Uterus (tissue), 4 donors: ENCODE measurements around the gene MUC13. TPM values are rescaled to one million over a fixed set of nuclear protein-coding genes. Genes with fewer than 3 reads are reported as not detected.

Experiments
- DNase-seq, 2 donors: peaks; one replicate each; pipeline ENCODE4 v3.0.0-alpha.2; 2019 to 2020
- H3K27ac ChIP-seq, 2 donors: fragments of 200-600 bp; sonication (generic); 1 replicate in 1 of 2; 2 replicates in 1 of 2; pipeline ENCODE4 v1.5.1; 2016 to 2018
- H3K27me3 ChIP-seq, 2 donors: fragments of 200-600 bp; sonication (generic); one replicate each; pipeline ENCODE4 v1.5.1; 2018 to 2019; ENCODE audit warnings: control low read depth in 1 of 2
- H3K36me3 ChIP-seq, 2 donors: fragments of 200-600 bp; sonication (generic); one replicate each; pipeline ENCODE4 v1.5.1; 2019; ENCODE audit warnings: control low read depth in 1 of 2
- H3K4me1 ChIP-seq, 2 donors: fragments of 200-600 bp; sonication (generic); one replicate each; pipeline ENCODE4 v1.5.1; 2018 to 2019; ENCODE audit warnings: control low read depth in 1 of 2
- H3K4me3 ChIP-seq, 2 donors: fragments of 200-600 bp; sonication (generic); 1 replicate in 1 of 2; 2 replicates in 1 of 2; pipeline ENCODE4 v1.5.1; 2018 to 2019; ENCODE audit warnings: mild to moderate bottlenecking in 1 of 2
- H3K9me3 ChIP-seq, 2 donors: fragments of 200-600 bp; sonication (generic); one replicate each; pipeline ENCODE4 v1.5.1; 2019; ENCODE audit warnings: control low read depth in 1 of 2
- POLR2A ChIP-seq, 2 donors: fragments of 450-650 bp; IDR thresholded peaks; one replicate each; pipeline ENCODE4 v1.6.1; 2016; ENCODE audit warnings: antibody characterized with exemption in 2 of 2, mild to moderate bottlenecking in 1 of 2, moderate library complexity in 1 of 2
- intact Hi-C: fragments of 100-400 bp; cut with DNase I; formaldehyde crosslinking; loops from one replicate; pipeline ENCODE4 v1.15.1; 2023; ENCODE audit warnings: low total_unique reads
- total RNA-seq, 4 donors: library from RNA; depleted of rRNA in 3 of 4; stranded (reverse); fragments of >200 nt in 3 of 4; gene quantifications; one replicate each; pipeline versions ENCODE4 v1.1.0 to v1.2.4, GENCODE V29; 2014 to 2023
- TF ChIP-seq, protein P1 (sequence below), 4 experiments: fragments of 200-600 bp in 2 of 4; fragments of 450-650 bp in 2 of 4; sonication (generic) in 2 of 4; IDR thresholded peaks; one replicate each; pipeline ENCODE4 v1.5.1; 2016 to 2019; ENCODE audit warnings: antibody characterized with exemption in 4 of 4, mild to moderate bottlenecking in 2 of 4, moderate library complexity in 1 of 4
- donor health status: DM: yes; HTN: yes; CAD: no.

MUC13 gene, protein sequence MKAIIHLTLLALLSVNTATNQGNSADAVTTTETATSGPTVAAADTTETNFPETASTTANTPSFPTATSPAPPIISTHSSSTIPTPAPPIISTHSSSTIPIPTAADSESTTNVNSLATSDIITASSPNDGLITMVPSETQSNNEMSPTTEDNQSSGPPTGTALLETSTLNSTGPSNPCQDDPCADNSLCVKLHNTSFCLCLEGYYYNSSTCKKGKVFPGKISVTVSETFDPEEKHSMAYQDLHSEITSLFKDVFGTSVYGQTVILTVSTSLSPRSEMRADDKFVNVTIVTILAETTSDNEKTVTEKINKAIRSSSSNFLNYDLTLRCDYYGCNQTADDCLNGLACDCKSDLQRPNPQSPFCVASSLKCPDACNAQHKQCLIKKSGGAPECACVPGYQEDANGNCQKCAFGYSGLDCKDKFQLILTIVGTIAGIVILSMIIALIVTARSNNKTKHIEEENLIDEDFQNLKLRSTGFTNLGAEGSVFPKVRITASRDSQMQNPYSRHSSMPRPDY
- total RNA-seq, result under 1 TPM in 1 of 4 donors, not detected in 3; 0.51 TPM

- Histone ChIP-seq H3K4me3 (no peak within 1 kb of the TSS), H3K27ac (no peak within 1 kb of the TSS), H3K4me1 (no peaks in the 10 kb centered on the region), H3K36me3 (no peaks in the 10 kb centered on the region), H3K27me3 (no peaks in the 10 kb centered on the region), H3K9me3 (no peaks in the 10 kb centered on the region)
- intact Hi-C loops, result loop anchor here (10.0 kb wide), 1 partner anchor 230 kb away; no protein-coding TSS in a partner anchor
- DNase-seq, result no peak
- TF ChIP-seq, protein P1, sequence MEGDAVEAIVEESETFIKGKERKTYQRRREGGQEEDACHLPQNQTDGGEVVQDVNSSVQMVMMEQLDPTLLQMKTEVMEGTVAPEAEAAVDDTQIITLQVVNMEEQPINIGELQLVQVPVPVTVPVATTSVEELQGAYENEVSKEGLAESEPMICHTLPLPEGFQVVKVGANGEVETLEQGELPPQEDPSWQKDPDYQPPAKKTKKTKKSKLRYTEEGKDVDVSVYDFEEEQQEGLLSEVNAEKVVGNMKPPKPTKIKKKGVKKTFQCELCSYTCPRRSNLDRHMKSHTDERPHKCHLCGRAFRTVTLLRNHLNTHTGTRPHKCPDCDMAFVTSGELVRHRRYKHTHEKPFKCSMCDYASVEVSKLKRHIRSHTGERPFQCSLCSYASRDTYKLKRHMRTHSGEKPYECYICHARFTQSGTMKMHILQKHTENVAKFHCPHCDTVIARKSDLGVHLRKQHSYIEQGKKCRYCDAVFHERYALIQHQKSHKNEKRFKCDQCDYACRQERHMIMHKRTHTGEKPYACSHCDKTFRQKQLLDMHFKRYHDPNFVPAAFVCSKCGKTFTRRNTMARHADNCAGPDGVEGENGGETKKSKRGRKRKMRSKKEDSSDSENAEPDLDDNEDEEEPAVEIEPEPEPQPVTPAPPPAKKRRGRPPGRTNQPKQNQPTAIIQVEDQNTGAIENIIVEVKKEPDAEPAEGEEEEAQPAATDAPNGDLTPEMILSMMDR (IDR thresholded peaks at IDR 0.05), result no peak
- no peak for TF ChIP-seq POLR2A (IDR thresholded peaks at IDR 0.05)
These were observed at the start of gene MUC13 for GRCh38 chr3:124934577-124934976. Gene MUC13, minus strand, starts transcription at chr3:124934751. Its CDS starts 39 bp downstream, at chr3:124934712.

- Histone ChIP-seq H3K36me3 (no peaks in the 10 kb centered on the region), H3K27ac (no peak overlapping the region), H3K4me3 (no peak overlapping the region), H3K4me1 (no peaks in the 10 kb centered on the region), H3K9me3 (no peaks in the 10 kb centered on the region), H3K27me3 (no peaks in the 10 kb centered on the region)
- TF ChIP-seq POLR2A (IDR thresholded peaks at IDR 0.05), result no peak
- TF ChIP-seq, protein P1 (IDR thresholded peaks at IDR 0.05), result no peak
- intact Hi-C loops, result no loop called here
- no peak for DNase-seq
These were observed 48.3 kb upstream of the MUC13 start for GRCh38 chr3:124982855-124983254.

- intact Hi-C loops, result no loop called here
These were observed 46.9 kb upstream of the MUC13 start for GRCh38 chr3:124981472-124981871.

GRCh38 chr3:124978627-124979026 lies 44.1 kb upstream of the MUC13 start:
- Histone ChIP-seq H3K9me3 (no peaks in the 10 kb centered on the region), H3K4me1 (no peaks in the 10 kb centered on the region), H3K36me3 (no peaks in the 10 kb centered on the region), H3K27ac (no peak overlapping the region), H3K27me3 (no peaks in the 10 kb centered on the region), H3K4me3 (no peak overlapping the region)
- intact Hi-C loops, result no loop called here
- DNase-seq, result no peak
- TF ChIP-seq POLR2A (IDR thresholded peaks at IDR 0.05), result no peak
- TF ChIP-seq, protein P1 (IDR thresholded peaks at IDR 0.05), result no peak

More at GRCh38 chr3:124981472-124981871, 46.9 kb upstream of the MUC13 start:
- TF ChIP-seq, protein P1 (IDR thresholded peaks at IDR 0.05), result no peak
- TF ChIP-seq POLR2A (IDR thresholded peaks at IDR 0.05), result no peak
- H3K4me3 ChIP-seq, result no peak overlapping the region
- H3K27me3 ChIP-seq, result no peaks in the 10 kb centered on the region
- no peaks in the 10 kb centered on the region for H3K4me1 ChIP-seq
- H3K9me3 ChIP-seq, result no peaks in the 10 kb centered on the region
- no peak overlapping the region for H3K27ac ChIP-seq
- no peak for DNase-seq
- no peaks in the 10 kb centered on the region for H3K36me3 ChIP-seq

DNA sequence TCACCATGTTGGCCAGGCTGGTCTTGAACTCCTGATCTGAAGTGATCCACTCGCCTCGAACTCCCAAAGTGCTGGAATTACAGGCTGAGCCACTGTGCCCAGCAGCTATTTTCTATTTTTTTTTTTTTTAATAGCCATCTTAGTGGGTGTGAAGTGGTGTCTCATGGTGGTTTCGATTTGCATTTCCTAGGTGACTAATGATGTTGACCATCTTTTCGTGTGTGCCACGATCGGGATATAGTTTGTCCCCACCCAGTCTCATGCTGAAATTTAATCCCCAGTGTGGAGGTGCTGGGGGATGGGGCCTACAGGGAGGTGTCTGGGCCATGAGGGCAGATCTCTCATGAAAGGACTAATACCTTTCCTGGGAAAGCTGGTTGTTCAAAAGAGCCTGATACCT lies 41.8 kb upstream of the MUC13 start:
- Histone ChIP-seq H3K27me3 (no peaks in the 10 kb centered on the region), H3K27ac (no peak overlapping the region), H3K4me3 (no peak overlapping the region), H3K36me3 (no peaks in the 10 kb centered on the region), H3K4me1 (no peaks in the 10 kb centered on the region), H3K9me3 (no peaks in the 10 kb centered on the region)
- TF ChIP-seq, protein P1 (IDR thresholded peaks at IDR 0.05), result no peak
- TF ChIP-seq POLR2A (IDR thresholded peaks at IDR 0.05), result no peak
- intact Hi-C loops, result no loop called here
- DNase-seq, result no peak
